NCI-H460 (cell line): ENCODE data around the gene KIF6. TPM values are rescaled to one million over a fixed set of nuclear protein-coding genes. Genes with fewer than 3 reads are reported as not detected.

ENCODE experiments used
- DNase-seq: peaks from one replicate; pipeline ENCODE4 v3.0.0-alpha.2; 2016; ENCODE audit warnings: low read depth; ENCODE audit errors: extremely low read depth
- polyA plus RNA-seq: library from polyadenylated mRNA; depleted of rRNA; stranded (reverse); fragments of >200 nt; gene quantifications from 2 replicates; pipeline ENCODE4 v1.2.3, GENCODE V29; 2014; cell fraction: nucleus; rRNA removed
- total RNA-seq: library from RNA; depleted of rRNA; stranded (reverse); fragments of >200 nt; shearing (Covaris generic); gene quantifications from 2 replicates; pipeline ENCODE4 v1.2.3, GENCODE V29; 2014; rRNA removed

KIF6 gene, protein sequence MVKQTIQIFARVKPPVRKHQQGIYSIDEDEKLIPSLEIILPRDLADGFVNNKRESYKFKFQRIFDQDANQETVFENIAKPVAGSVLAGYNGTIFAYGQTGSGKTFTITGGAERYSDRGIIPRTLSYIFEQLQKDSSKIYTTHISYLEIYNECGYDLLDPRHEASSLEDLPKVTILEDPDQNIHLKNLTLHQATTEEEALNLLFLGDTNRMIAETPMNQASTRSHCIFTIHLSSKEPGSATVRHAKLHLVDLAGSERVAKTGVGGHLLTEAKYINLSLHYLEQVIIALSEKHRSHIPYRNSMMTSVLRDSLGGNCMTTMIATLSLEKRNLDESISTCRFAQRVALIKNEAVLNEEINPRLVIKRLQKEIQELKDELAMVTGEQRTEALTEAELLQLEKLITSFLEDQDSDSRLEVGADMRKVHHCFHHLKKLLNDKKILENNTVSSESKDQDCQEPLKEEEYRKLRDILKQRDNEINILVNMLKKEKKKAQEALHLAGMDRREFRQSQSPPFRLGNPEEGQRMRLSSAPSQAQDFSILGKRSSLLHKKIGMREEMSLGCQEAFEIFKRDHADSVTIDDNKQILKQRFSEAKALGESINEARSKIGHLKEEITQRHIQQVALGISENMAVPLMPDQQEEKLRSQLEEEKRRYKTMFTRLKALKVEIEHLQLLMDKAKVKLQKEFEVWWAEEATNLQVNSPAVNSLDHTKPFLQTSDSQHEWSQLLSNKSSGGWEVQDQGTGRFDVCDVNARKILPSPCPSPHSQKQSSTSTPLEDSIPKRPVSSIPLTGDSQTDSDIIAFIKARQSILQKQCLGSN
- total RNA-seq: 0.23 TPM in 1 of 2 replicates, not detected in the other
- polyA plus RNA-seq: not detected in 2 replicates

- peak; percentile 74 for DNase-seq
Observed at GRCh38 chr6:39724787-39725631, at the start of gene KIF6. KIF6 (minus strand) TSS chr6:39725408; CDS start chr6:39725310, 98 bp downstream.

DNA sequence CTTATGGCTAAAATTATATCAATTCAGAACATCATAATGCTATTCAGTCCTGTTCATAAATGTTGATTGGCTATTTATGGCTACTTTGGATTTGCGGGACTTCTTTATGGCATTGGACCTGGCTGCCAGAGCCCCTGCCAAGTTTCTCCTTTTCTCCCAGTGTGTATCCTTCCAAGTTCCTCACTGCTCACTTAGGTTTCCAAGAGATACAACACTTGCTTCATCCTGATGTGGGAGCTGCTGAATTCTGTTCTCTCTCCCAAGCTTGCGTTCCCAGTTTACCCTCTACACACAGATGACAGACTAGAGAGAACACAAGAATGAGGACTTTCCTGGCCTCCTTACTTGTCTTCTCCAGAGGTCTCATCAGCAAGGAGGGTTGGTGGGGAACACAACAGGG, 48.6 kb upstream of the KIF6 start:
- DNase-seq: no peak

- DNase-seq: no peak
Observed at GRCh38 chr6:39772559-39773273, 47.5 kb upstream of the KIF6 start.

GRCh38 chr6:39770446-39770845, 45.2 kb upstream of the KIF6 start:
- DNase-seq: no peak

DNA sequence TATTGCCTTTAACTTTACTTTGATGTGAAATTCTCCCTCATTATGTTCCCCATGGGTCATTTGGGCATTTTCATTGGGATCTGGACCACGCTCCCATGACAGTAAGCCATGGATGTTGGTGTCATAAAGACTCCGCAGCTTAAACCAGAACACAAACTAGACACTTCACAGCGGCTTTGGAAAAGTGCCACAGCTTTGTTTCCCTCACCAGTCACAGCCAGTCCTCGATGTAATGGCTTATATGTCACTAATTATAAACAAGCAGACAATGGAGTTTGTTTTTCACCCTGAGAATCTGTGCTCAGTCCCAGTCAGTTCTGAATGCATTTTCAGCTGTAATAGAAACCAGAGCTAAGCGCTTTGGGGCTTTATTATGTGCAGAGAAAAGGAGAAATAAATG, 43.8 kb upstream of the KIF6 start:
- no peak for DNase-seq

GRCh38 chr6:39765508-39766065, 40.4 kb upstream of the KIF6 start:
- DNase-seq: no peak

GRCh38 chr6:39760226-39760952, 35.2 kb upstream of the KIF6 start:
- no peak for DNase-seq

GRCh38 chr6:39758905-39759605, 33.8 kb upstream of the KIF6 start:
- DNase-seq: no peak

DNA sequence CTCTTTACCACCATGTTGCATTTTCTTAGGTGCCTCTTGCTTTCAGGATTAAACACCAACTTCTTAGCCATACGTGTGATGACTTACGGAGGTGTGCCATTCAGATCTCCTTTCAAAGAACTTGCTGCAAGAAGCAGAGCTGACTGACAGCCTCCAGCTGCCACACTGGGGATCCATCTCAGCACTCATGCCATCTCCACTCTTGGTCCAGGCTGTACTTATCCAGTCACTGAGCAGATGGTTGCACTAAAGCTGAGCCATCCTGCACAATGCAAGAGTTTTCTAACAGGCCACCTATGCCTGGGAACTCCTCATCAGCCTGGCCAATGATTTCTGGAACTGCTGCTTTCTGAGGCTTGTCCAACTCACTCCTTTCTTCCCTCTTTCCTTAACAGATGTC, 31.4 kb upstream of the KIF6 start:
- no peak for DNase-seq

- DNase-seq: no peak
Observed at GRCh38 chr6:39755231-39755630, 30.0 kb upstream of the KIF6 start.

GRCh38 chr6:39754514-39755115, 29.4 kb upstream of the KIF6 start:
- no peak for DNase-seq

DNA sequence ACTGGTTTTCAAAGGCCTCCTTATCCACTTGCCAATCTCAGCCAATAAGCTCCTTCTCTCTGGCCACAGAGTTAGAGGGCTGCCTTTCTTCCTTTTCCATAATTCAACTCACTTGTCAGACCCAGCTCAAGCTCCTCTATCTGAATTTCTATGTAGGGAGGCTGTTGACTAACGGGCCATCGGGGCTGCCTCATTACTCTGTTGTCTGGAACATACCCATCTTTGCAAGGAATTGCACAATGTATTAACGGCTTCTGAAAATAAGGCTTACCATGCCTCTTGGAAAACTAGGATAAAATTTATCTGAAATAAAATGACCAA, 28.5 kb upstream of the KIF6 start:
- no peak for DNase-seq

DNA sequence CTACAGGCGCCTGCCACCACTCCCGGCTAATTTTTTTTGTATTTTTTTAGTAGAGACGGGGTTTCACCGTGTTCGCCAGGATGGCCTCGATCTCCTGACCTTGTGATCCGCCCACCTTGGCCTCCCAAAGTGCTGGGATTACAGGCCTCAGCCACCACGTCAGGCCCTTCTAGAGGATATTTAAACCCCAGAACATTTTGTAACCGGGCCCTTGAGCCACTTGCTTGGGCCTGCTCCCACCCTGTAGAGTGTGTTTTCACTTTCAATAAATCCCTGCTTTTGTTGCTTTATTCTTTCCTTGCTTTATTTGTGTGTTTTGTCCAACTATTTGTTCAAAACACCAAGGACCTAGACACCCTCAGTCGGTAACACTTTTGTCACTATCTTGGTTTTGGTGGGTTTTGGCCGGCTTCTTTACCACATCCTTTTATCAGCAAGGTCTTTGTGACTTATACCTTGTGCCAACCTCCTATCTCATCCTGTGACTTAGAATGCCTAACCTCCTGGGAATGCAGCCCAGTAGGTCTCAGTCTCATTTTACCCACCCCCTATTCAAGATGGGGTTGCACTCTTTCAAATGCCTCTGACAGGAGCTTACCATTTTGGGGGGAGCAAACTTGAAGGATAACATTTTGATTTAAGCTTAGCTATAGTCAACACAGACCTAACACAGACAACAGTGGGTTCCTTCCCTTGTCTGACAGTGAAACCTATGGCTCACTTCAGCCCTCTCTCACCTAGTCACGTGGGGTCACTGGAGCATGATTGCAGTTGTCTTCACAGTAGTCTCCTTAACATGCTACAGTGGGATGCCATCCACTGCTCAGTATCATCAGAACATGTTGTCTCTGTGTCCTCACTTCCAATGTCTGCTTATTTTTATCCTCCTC, 27.9 kb upstream of the KIF6 start:
- no peak for DNase-seq

DNA sequence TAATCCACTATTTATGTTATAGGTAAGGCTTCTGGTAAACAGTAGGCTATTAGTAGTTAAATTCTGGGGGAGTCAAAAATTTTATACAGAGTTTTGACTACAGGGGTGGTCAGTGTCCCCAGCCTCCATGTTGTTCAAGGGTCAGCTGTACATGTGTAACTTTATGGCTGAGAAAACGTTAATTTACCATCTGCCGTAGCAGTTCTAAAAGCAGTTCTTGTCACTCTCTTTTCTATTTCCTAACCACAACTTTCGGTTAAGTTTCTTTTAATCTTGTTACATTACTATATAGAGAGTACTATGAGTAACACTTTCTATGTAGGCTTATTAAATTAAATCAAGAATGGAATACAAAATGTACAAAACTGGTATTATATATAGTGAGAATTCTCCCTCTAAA, 21.6 kb upstream of the KIF6 start:
- no peak for DNase-seq

DNA sequence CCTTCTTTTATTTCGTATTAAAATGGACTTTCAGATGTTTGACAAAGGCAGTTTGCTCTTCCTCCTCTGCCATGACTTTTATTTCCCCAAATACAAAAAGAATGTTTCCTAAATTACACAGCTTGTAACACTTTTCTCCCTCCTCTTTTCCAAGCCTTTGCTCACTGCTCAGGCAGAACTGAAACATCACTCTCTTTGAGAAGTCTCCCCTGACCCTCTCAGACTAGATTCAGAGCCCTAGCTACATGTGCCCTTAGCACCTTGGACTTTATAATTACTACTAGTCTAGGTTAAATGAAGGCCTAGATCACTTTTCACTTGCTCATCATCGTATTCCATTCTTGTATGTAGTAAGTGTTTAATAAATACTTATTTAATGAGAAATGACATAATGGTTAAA, 8.5 kb upstream of the KIF6 start:
- DNase-seq: no peak

- no peak for DNase-seq
Observed at GRCh38 chr6:39731565-39731964, 6.4 kb upstream of the KIF6 start.

- no peak for DNase-seq
Observed at GRCh38 chr6:39729945-39730344, 4.7 kb upstream of the KIF6 start.
